ENCODE data around the gene SNX5. TPM values are rescaled to one million over a fixed set of nuclear protein-coding genes. Genes with fewer than 3 reads are reported as not detected.

Gene SNX5
- polyA plus RNA-seq, 1 donor (not counting 4 experiments of a cell fraction or from before 2014, with no cell fraction given): 187 TPM

GRCh38 chr20:17957505-17958363, 10.9 kb downstream of the SNX5 start:
- H2AFZ ChIP-seq (ENCODE audit: control insufficient read depth, low read length): no peak overlapping the region
- dilution Hi-C loops (cut with MboI; ENCODE audit: extremely low pct_ligation_motif_present, low sequenced_read_pairs): no loop called here
- no peak overlapping the region for H3K4me3 ChIP-seq (ENCODE audit: control insufficient read depth in 2 of 3, extremely low read depth in 1 of 3, insufficient read depth in 2 of 3, low read depth in 1 of 3, low read length in 3 of 3)
- no peak overlapping the region for H3K27ac ChIP-seq (ENCODE audit: control insufficient read depth, insufficient read depth, low read length)
- peaks cover 25 to 50% of the 10 kb centered on the region in 2 experiments for H3K36me3 ChIP-seq (ENCODE audit: control insufficient read depth in 2 of 2, extremely low read depth in 1 of 2, insufficient read depth in 2 of 2, low read length in 2 of 2)
- no peak for TF ChIP-seq EZH2 (IDR thresholded peaks at IDR 0.05; ENCODE audit: low read length)
- TF ChIP-seq CTCF (optimal IDR thresholded peaks at IDR 0.05 in 1 of 3, IDR thresholded peaks at IDR 0.05 in 1 of 3, conservative IDR thresholded peaks at IDR 0.05 in 1 of 3; ENCODE audit: extremely low read depth in 1 of 3, insufficient read depth in 2 of 3, low read length in 3 of 3): no peak
- H3K4me1 ChIP-seq (ENCODE audit: control insufficient read depth, extremely low read depth, insufficient read depth, low read length): peaks cover 8% of the 10 kb centered on the region
- H4K20me1 ChIP-seq (ENCODE audit: control insufficient read depth, extremely low read depth, insufficient read depth, low read length): peaks cover 51% of the 10 kb centered on the region
- H3K9ac ChIP-seq (ENCODE audit: control insufficient read depth, extremely low read depth, insufficient read depth, low read length): no peak overlapping the region
- H3K9me1 ChIP-seq (ENCODE audit: control insufficient read depth, extremely low read depth, insufficient read depth, low read length): no peaks in the 10 kb centered on the region
- no peaks in the 10 kb centered on the region for H3K27me3 ChIP-seq (ENCODE audit: control insufficient read depth, extremely low read depth, insufficient read depth, low read length)
- no peak overlapping the region for H3K4me2 ChIP-seq (ENCODE audit: control insufficient read depth, extremely low read depth, insufficient read depth, low read depth, low read length)
- FAIRE-seq: no peak
- H3K79me2 ChIP-seq (ENCODE audit: control insufficient read depth, insufficient read depth, low read length): peaks cover 100% of the 10 kb centered on the region
- no peaks in the 10 kb centered on the region for H3K9me3 ChIP-seq (ENCODE audit: control insufficient read depth, low read depth, low read length)
- DNase-seq (ENCODE audit: low read depth, low spot score): no peak

- FAIRE-seq: no peak
- peaks cover 42% of the 10 kb centered on the region for H4K20me1 ChIP-seq (ENCODE audit: control insufficient read depth, extremely low read depth, insufficient read depth, low read length)
- peaks cover 29 to 51% of the 10 kb centered on the region in 2 experiments for H3K36me3 ChIP-seq (ENCODE audit: control insufficient read depth in 2 of 2, extremely low read depth in 1 of 2, insufficient read depth in 2 of 2, low read length in 2 of 2)
- no peaks in the 10 kb centered on the region for H3K9me1 ChIP-seq (ENCODE audit: control insufficient read depth, extremely low read depth, insufficient read depth, low read length)
- H3K9ac ChIP-seq (ENCODE audit: control insufficient read depth, extremely low read depth, insufficient read depth, low read length): no peak overlapping the region
- peaks cover 89% of the 10 kb centered on the region for H3K79me2 ChIP-seq (ENCODE audit: control insufficient read depth, insufficient read depth, low read length)
- no peak for DNase-seq (ENCODE audit: low read depth, low spot score)
- no peaks in the 10 kb centered on the region for H3K9me3 ChIP-seq (ENCODE audit: control insufficient read depth, low read depth, low read length)
- no peak overlapping the region for H3K4me3 ChIP-seq (ENCODE audit: control insufficient read depth in 2 of 3, extremely low read depth in 1 of 3, insufficient read depth in 2 of 3, low read depth in 1 of 3, low read length in 3 of 3)
- H2AFZ ChIP-seq (ENCODE audit: control insufficient read depth, low read length): no peak overlapping the region
- dilution Hi-C loops (cut with MboI; ENCODE audit: extremely low pct_ligation_motif_present, low sequenced_read_pairs): no loop called here
- no peak for TF ChIP-seq CTCF (optimal IDR thresholded peaks at IDR 0.05 in 1 of 3, IDR thresholded peaks at IDR 0.05 in 1 of 3, conservative IDR thresholded peaks at IDR 0.05 in 1 of 3; ENCODE audit: extremely low read depth in 1 of 3, insufficient read depth in 2 of 3, low read length in 3 of 3)
- no peak for TF ChIP-seq EZH2 (IDR thresholded peaks at IDR 0.05; ENCODE audit: low read length)
- H3K4me1 ChIP-seq (ENCODE audit: control insufficient read depth, extremely low read depth, insufficient read depth, low read length): peaks cover 3% of the 10 kb centered on the region
- no peak overlapping the region for H3K4me2 ChIP-seq (ENCODE audit: control insufficient read depth, extremely low read depth, insufficient read depth, low read depth, low read length)
- H3K27ac ChIP-seq (ENCODE audit: control insufficient read depth, insufficient read depth, low read length): no peak overlapping the region
- H3K27me3 ChIP-seq (ENCODE audit: control insufficient read depth, extremely low read depth, insufficient read depth, low read length): no peaks in the 10 kb centered on the region
These were observed 12.4 kb downstream of the SNX5 start for GRCh38 chr20:17956099-17956685.

Data from keratinocyte (primary cell).